EL (cell line): Measurements from ENCODE around the gene SLC30A7.
A peak's percentile ranks its signal among the peaks of the same experiment; 100 is the strongest.
"Not testable (repeated sequence)": the region's sequence is repeated elsewhere in the genome, so short reads cannot be mapped to it uniquely, and the experiment has no call there.

Source experiments
- DNase-seq: peaks from one replicate; pipeline ENCODE4 v3.0.0-alpha.2; 2016

SLC30A7 gene

DNA sequence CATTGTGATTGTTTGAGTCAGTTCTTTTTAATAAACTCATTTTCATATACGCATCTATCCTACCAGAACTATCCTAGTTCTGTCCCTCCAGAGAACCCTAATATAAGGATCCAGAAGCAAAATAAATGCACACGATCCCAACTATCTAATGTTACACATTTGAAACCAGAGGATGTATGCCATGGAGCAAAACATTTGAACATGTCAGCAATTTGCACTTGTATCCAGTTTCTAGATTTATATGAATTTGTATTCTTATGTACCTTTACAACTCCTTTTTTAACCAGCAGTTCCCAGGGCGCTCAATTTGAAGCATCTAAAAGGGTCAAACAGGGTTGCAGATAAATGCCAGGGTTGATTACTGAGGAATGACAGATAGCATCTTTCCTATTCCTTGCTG, 3.3 kb upstream of the SLC30A7 start:
- no peak for DNase-seq

DNA sequence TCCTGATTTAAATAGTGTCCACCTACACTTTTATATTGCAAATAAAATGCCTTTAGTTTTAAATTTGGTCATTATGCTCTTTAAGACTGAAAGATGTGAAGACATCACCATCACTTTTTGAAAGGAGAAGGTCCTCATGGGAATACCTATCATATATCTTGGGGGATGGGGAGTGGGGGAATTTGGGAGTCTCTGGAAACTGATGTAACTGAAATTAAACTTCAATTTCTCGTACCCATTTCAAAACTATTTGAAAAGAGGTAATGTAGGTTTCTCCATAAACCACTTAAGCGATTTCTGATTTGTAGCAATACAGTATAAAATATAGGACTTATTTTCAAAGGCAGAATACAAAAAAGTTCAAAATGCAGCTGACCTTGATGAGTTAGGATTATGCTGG, 2.2 kb upstream of the SLC30A7 start:
- DNase-seq: no peak

DNA sequence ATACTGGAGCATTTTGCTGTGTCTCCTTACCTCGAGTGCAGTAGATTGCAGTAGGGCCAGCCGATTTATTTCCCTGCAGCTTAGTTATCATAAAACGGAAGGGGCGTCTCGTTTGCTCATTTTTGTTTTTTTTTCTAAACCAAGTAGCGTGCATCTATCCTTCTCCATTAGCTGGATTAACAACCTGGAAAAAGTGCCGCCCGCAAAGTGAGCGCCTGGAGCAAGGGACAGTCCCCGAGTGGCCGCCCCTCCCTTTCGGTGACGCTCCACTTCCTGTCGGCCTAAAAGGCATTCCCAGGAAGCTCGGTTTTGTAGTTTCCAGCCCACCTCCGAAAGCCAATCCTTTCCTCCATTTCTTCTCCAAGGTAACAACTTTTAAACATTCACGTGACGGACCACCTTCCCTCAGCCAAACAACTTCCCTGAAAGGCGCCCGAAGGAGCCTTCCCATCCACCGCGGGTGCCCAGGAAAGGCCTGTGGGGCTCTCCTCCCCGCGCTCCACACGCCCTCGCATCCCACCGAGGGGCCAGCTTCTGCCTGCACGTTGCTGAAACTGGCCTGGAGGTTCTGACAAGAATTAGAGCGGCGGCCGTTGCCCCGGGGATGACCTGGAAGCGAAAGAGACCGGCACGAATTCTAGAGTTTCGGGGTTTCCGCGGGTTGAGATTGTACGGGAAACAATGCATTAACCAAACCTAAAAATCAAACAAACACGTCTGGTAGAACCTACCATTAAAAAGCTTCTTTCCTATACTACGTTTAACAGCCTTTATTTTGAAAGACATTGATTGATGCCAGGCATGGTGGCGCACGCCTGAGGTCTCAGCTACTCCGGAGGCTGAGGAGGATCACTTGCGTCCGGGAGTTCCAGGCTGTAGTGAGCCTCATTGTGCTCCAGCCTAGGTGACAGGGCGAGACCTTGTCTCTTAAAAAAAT, 1.0 kb upstream of the SLC30A7 start, which contains the start of gene EXTL2:
Gene EXTL2, minus strand, starts transcription at position 240 of the 937 bp plus-strand sequence. CDS start 6,085 bp downstream, outside the sequence.
- peak; percentile 88 for DNase-seq

DNA sequence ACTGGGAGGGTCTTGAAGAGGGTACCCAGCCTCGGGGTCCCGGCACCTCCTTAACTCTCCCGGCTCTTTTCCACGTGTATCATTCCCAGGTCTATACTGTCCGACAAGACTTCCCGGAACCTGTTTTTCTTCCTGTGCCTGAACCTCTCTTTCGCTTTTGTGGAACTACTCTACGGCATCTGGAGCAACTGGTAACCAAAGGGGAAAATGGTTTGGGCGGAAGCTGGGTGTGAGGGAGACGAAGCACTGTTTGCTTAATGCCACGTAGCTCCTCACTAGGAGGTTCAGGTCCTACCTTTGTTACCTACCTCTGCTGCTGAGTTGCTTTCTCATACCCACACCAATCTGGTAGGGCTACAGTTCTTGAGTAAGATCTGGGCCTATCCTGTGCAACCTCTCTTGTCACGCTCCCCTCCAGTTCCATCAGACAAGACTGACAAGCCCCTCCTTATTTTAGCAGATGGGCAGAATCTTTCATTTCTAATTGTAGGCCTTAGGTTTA, 642 bp downstream of the SLC30A7 start:
- peak; percentile 60 for DNase-seq

GRCh38 chr1:100902365-100902764, 6.5 kb downstream of the SLC30A7 start:
- DNase-seq: no peak

DNA sequence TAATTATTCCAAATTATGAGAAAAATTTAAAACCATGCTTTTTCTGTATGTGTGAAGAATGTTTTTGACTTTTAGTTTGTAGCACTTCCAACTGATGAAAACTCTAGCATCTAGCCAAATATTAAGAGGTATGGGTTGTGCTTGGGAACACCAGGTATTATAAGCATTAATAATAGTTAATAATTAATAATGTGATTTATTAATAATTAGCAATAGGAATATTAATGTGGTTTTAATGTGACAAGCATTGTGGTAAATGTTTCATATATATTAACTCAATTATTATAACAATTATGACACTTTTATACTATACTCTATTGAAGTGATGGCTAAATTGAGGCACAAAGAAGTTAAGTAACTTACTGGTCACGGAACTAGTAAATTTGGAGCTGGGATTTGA, 7.9 kb downstream of the SLC30A7 start:
- no peak for DNase-seq

DNA sequence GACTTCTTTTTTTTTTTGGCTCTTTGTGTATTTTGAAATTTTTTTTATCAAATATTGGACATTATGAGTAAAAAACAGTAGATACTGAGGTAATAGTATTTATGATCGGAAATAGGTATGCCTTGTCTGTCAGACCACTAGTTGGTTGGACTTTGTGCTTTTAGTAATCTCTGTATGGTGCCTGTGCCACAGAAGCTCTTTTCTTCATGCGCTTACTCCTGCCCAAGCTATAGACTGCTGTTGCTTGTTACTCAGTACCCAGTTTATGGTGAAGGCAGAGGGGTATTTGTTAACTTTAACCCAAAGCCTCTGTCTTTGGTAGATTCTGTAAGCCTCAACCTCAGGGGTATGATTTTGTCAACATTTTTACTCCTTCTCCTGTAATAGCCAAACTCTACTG, 8.6 kb downstream of the SLC30A7 start:
- DNase-seq: no peak

DNA sequence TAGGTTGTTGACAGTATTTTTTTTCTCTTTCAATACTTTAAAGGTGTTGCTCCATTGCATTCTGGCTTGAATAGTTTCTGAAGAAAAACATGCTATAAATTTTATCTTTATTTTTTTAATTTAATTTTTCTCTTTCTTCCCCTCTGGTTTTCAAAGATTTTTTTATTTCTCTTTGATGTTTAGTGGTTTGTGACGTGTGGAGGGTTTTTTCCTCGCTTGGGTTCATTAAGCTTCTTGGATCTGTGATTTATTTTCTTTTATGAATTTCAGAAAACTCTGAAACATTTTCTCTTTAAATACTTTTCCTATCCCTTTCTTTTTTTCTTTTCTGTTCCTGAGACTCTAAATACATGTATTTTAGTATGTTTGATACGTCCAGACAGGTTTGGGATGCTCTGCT, 9.3 kb downstream of the SLC30A7 start:
- DNase-seq: no peak

- DNase-seq: no peak
Measured at GRCh38 chr1:100907887-100908286, 12.0 kb downstream of the SLC30A7 start.

DNA sequence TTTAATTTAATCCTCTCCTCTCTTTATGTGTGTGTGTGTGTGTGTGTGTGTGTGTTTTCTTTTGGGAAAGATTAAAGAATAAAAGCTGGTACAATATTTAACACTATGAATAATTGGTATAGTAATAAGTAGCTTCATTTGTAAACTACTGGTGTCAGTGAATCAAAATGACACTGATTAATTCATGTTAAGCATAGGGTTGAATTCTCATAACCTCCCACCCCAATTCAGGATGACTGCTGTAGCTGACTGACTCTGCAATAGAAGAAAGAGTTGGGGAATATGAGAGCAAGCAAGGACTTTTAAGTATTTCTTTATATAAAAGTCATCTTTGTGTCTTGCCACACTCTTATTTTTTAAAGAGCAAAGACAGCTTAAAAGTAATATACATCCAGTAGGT, 13.1 kb downstream of the SLC30A7 start:
- no peak for DNase-seq

- no peak for DNase-seq
Measured at GRCh38 chr1:100912019-100912418, 16.1 kb downstream of the SLC30A7 start.

DNA sequence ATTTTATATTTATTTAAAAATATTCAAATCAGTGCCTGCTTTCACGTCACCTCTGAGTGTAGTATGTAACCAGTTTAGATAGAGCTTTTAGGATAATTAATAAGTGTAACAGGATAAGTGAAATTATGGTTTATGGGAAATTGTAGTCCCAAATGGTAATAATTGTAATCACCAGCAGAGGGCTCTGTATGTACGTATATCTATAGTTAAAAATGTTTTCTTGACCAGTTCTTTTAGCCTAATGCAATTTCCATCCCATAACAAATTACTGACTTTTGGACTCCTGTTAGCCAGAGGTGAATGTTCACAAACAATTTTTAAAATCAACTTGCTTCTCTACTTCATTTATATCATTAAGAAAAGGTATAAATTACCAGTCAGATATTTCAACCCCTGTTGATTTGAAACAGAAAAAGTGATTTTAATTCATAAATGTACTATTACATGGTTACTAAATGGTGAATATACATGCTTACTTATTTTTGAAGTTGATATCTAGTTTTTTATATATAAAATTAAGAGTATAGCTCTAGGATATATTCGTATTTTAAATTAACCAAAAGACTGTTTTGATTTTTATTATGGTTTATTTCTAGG, 25.3 kb downstream of the SLC30A7 start:
- peak; percentile 58 for DNase-seq

GRCh38 chr1:100924212-100924611, 28.3 kb downstream of the SLC30A7 start:
- peak; percentile 62 for DNase-seq

DNA sequence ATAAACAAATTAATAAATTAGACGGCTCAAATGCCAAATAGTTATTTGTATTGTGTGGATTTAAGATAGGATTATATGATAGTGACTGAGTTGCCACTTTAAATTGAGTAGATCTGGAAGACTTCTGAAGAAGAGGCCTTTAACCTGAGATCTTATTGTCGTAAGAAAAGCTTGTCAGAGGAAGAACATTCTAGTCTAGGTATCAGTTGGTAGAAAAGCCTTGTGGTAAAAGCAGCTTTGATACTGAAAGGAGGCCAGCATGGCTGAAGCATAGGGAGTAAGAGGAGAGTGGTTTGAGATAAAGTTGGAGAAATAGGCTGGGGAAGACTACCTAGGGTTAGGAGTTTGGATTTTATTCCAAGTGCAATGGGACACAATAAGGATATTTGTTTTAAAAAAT, 29.1 kb downstream of the SLC30A7 start:
- DNase-seq: no peak

DNA sequence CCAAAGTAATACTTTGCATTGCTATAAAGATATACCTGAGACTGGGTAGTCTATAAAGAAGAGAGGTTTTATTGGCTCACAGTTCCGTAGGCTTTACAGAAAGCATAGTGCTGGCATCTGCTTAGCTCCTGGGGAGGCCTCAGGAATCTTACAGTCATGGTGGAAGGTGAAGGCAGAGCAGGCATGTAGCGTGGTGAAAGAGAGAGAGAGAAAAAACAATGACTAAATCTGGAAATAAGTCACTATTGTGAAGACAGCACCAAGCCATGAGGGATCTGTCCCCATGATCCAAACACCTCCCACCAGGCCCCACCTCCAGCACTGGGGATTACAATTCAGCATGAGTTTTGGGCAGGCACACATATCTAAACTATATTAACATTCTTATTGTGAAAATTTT, 30.4 kb downstream of the SLC30A7 start:
- no peak for DNase-seq

GRCh38 chr1:100927276-100927675, 31.4 kb downstream of the SLC30A7 start:
- no peak for DNase-seq

DNA sequence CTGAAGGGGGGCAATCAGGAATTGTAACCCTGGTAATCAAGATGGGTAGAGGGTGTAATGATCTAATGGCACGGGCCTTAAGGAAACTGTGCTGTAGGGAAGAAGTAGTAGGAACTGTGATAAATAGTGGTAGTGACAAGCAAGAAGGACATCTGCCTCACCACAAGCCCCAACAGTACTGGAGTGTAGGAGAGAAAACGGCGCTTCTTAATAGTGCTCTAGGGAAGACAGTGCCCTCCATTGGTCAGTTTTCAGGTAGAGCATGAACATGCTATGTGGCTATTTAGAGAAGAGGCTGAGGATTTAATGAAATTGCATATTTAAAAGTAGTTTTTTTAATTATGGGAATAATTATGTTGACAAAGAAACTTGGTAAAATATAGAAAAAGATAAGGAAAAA, 32.2 kb downstream of the SLC30A7 start:
- DNase-seq: no peak

GRCh38 chr1:100930494-100930893, 34.6 kb downstream of the SLC30A7 start:
- no peak for DNase-seq

DNA sequence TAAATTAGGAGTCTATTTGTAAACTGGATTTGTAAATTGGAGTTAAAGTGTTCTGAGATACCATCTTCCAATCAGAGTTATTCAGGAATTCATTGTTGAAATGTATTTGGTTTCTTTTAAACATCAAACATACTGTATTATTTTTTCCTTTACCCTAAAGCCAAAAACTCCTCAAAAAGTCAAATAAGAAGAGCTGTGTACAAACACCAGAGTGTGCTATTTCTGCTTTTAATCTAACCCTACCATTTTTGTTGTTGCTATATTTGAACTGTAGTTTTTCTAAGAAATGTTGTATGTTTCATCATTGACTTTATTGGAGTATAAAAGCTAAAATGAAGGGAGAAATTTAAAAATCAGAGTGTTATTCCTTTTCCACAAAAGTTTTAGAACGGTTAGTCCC, 35.8 kb downstream of the SLC30A7 start:
- no peak for DNase-seq

- not testable (repeated sequence) for DNase-seq
Measured at GRCh38 chr1:100933555-100933954, 37.7 kb downstream of the SLC30A7 start.

GRCh38 chr1:100936194-100936967, 40.5 kb downstream of the SLC30A7 start:
- no peak for DNase-seq

- DNase-seq: no peak
Measured at GRCh38 chr1:100941098-100941527, 45.2 kb downstream of the SLC30A7 start.

GRCh38 chr1:100941580-100942216, 45.8 kb downstream of the SLC30A7 start:
- no peak for DNase-seq
